ENCODE data around the gene ZNF844. TPM values are rescaled to one million over a fixed set of nuclear protein-coding genes. Genes with fewer than 3 reads are reported as not detected.
"Not testable (repeated sequence)": the region's sequence is repeated elsewhere in the genome, so short reads cannot be mapped to it uniquely, and the experiment has no call there.

Gene ZNF844
- polyA plus RNA-seq, 1 donor: 10.0 TPM

- DNase-seq (ENCODE audit: low read depth): peak; percentile 71
Observed at GRCh38 chr19:12092065-12092867, 27.7 kb downstream of the ZNF844 start.

- no peak for DNase-seq (ENCODE audit: low read depth)
Observed at GRCh38 chr19:12092956-12093355, 28.4 kb downstream of the ZNF844 start.

- no peak for DNase-seq (ENCODE audit: low read depth)
Observed at GRCh38 chr19:12093777-12094176, 29.2 kb downstream of the ZNF844 start.

DNA sequence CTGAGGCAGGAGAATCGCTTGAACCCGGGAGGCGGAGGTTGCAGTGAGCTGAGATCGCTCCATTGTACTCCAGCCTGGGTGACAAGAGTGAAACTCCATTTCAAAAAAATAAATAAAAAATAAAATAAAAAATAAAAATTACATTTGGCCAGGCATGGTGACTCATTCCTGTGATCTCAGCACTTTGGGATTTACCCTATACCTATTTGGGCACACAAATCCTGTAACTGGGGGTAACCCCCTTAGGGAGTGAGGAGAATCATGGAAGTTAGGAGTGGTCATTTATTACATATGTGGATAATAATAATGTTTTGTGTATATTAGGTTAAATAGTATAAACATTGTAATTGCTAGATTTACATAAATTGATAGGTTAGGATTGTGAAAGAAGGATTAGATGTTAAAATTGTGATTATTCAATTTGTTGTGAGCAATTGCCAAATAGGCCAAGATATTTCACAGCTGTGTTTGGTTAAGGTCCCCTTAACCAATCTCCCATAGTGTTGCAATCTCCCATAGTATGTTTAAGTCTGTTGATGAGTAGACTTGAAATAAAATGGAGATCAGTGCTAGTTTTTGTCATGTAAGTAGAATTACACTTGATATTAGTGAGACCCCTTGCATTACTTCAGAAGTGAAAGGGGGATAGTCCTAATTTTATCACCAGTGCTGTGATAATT lies 30.7 kb downstream of the ZNF844 start:
- no peak for DNase-seq (ENCODE audit: low read depth)

GRCh38 chr19:12098040-12098439 lies 33.5 kb downstream of the ZNF844 start:
- no peak for DNase-seq (ENCODE audit: low read depth)

GRCh38 chr19:12103909-12104308 lies 39.4 kb downstream of the ZNF844 start:
- DNase-seq (ENCODE audit: low read depth): not testable (repeated sequence)

DNA sequence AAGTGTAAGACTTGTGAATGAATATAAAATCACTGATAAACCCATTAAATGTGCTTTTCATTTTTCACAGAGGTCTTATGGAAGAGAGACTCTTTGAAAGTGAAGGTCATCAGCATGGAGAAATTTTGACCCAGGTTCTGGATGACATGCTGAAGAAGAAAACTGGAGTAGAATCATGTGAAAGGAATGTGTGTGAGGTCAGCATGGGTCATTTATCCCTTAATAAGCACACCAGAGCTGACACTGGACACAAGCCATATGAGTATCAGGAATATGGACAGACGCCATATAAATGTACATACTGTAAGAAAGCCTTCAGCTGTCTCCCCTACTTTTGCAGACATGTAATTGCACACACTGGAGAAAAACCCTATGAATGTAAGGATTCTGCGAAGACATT lies 46.6 kb downstream of the ZNF844 start:
- DNase-seq (ENCODE audit: low read depth): no peak

- no peak for DNase-seq (ENCODE audit: low read depth)
Observed at GRCh38 chr19:12111943-12112637, 47.6 kb downstream of the ZNF844 start.

DNA sequence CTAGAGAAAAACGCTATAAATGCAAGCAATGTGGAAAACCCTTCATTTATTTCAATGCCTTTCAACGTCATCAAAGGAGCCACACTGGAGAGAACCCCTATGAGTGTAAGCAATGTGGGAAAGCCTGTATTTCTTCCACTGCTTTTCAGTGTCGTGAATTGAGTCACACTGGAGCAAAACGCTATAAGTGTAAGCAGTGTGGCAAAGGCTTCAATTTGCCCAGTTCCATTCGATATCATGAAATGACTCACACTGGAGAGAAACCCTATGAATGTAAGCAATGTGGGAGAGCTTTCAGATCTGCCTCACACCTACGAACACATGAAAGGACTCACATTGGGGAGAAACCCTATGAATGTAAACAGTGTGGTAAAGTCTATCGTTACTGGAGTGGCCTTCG lies 48.2 kb downstream of the ZNF844 start:
- no peak for DNase-seq (ENCODE audit: low read depth)

- no peak for DNase-seq (ENCODE audit: low read depth)
Observed at GRCh38 chr19:12113121-12113520, 48.6 kb downstream of the ZNF844 start.

DNA sequence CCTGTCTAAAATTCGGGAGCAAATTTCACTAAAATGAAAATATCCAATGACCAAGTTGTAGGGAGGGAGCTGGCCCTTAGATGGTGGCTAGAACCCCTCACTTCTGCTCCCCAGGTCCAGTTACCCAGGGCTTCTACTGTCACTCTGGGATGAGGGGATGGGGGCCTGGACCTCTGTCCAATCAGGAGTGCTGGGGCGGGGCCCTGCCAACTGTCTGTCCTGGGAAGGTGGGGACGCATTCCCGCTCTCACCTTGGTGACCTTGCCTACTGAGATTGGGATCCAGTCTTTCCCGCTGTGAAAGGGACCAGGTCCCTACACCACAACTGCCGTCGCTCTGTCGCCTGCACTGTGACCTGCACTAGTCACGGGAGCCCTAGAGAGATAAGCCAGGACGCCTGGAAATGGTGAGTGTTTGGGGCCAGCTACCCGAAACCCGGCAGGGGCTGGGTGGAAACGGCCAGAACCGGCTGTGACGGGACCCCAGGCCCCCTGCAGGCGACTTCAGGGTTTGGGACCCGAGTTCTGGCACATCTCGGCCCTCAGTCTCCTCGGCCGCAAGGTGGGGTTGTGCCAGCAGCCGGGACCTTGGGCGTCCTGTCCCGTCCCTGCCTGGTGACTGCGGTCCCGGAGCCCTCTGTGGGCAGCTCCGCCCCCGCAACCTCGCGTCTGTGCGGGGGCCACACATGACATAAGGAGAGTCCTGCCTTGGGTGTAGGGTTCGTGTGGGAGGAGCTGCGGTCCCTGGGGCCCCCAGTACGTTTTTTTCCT lies 52.9 kb downstream of the ZNF844 start:
- DNase-seq (ENCODE audit: low read depth): no peak

DNA sequence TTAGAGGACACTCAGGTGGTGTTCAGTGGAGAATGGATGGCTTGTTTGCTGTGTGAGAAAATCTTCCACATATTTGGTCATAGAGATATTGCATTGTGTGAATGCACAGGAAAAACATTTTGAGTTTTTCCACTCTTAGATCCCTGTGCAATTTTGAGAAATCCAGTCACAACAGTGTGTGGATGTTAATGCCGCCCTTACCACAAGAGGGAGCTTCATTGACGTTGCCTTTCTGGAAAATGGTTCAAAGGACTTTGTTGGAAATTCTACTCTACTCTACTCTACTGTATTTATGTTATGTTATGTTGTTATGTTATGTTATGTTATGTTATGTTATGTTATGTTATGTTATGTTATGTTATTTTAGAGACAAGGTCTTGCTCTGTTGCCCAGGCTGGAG lies 62.2 kb downstream of the ZNF844 start:
- no peak for DNase-seq (ENCODE audit: low read depth)

Other genes with a start within 250 kb of the ZNF844 start
- gene ZNF439, start 216.0 kb upstream of the ZNF844 start, polyA plus RNA-seq (ENCODE audit: insufficient read length): 4.4 TPM
- 3.4 TPM for gene ZNF69, start 176.9 kb upstream of the ZNF844 start, polyA plus RNA-seq (ENCODE audit: insufficient read length)
- 7.0 TPM for gene ZNF700, start 139.6 kb upstream of the ZNF844 start, polyA plus RNA-seq (ENCODE audit: insufficient read length)
- gene ZNF763, start 99.7 kb upstream of the ZNF844 start, polyA plus RNA-seq (ENCODE audit: insufficient read length): 1.7 TPM
- gene ZNF433, start 29.1 kb upstream of the ZNF844 start, polyA plus RNA-seq (ENCODE audit: insufficient read length): 4.3 TPM
- 0.57 TPM for gene ZNF878, start 11.8 kb upstream of the ZNF844 start, polyA plus RNA-seq (ENCODE audit: insufficient read length)
- gene ZNF20, start 75.6 kb downstream of the ZNF844 start, polyA plus RNA-seq (ENCODE audit: insufficient read length): 2.1 TPM
- 4.2 TPM for gene ZNF625, start 92.0 kb downstream of the ZNF844 start, polyA plus RNA-seq (ENCODE audit: insufficient read length)
- 6.1 TPM for gene ZNF136, start 98.4 kb downstream of the ZNF844 start, polyA plus RNA-seq (ENCODE audit: insufficient read length)
- gene ZNF44, start 230.2 kb downstream of the ZNF844 start, polyA plus RNA-seq (ENCODE audit: insufficient read length): 9.0 TPM